Stimulated activated CD8-positive, alpha-beta memory T cell treated with anti-CD3 and anti-CD28 coated beads, Interleukin-12 subunit alpha, Interleukin-12 subunit beta, amount 100 ng/mL, for 4 hours (primary cell): ENCODE results near the gene CLSTN2.

Experiments
- DNase-seq: peaks from one replicate; pipeline ENCODE4 v3.0.0-alpha.2; 2020; ENCODE audit warnings: low read depth

CLSTN2 gene

GRCh38 chr3:140453750-140454149 lies 518.8 kb downstream of the CLSTN2 start:
- no peak for DNase-seq

- DNase-seq = no peak
Observed at GRCh38 chr3:140455521-140456214, 520.7 kb downstream of the CLSTN2 start.

DNA sequence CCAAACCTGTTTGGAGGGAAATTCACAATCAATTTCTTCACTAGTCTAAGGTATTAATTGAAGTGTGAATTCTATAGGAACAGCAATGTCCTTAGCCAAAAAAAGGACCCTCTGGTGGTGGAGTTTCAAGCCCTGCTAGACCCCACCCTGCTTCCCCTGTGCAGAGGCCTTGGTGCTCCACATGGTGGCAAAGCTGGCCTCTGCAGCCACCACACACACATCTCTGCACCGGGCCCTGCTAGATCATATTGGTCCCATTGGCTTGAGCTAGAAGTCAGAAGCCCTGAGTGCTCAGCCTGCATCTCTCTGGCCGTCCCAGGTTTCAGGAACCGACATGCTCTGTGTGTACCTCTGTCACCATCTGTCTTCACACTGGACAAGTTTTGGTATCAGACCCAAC lies 522.0 kb downstream of the CLSTN2 start:
- DNase-seq = no peak

GRCh38 chr3:140459462-140459861 lies 524.5 kb downstream of the CLSTN2 start:
- DNase-seq = no peak

GRCh38 chr3:140461250-140461649 lies 526.3 kb downstream of the CLSTN2 start:
- no peak for DNase-seq

- no peak for DNase-seq
Observed at GRCh38 chr3:140463355-140463754, 528.4 kb downstream of the CLSTN2 start.

GRCh38 chr3:140465988-140466387 lies 531.0 kb downstream of the CLSTN2 start:
- no peak for DNase-seq

GRCh38 chr3:140466535-140466934 lies 531.5 kb downstream of the CLSTN2 start:
- no peak for DNase-seq

GRCh38 chr3:140467104-140467577 lies 532.2 kb downstream of the CLSTN2 start:
- no peak for DNase-seq

GRCh38 chr3:140467796-140468315 lies 532.9 kb downstream of the CLSTN2 start:
- DNase-seq = no peak

- no peak for DNase-seq
Observed at GRCh38 chr3:140468407-140468806, 533.4 kb downstream of the CLSTN2 start.

GRCh38 chr3:140469491-140469890 lies 534.5 kb downstream of the CLSTN2 start:
- no peak for DNase-seq

- no peak for DNase-seq
Observed at GRCh38 chr3:140470211-140470610, 535.2 kb downstream of the CLSTN2 start.

DNA sequence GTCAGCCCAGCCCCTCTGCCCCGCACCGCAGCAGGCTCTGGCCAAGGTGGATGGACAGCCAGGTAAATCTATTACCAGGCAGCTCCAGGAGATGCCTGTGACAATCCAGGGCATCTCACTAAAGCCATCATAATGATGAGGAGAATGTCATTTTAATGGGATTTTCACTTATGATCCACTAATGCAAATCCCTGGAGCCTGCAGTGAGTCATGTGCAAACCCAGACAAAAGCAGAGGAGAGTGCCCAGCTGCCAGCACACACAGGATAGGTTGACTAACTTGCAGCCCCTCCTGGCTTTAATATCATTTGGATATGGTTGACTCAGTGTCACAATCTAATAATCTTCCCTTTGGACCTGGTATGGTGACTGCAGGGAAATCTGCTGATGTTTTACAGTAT lies 536.0 kb downstream of the CLSTN2 start:
- DNase-seq = no peak

GRCh38 chr3:140472306-140473020 lies 537.5 kb downstream of the CLSTN2 start:
- DNase-seq = no peak

- no peak for DNase-seq
Observed at GRCh38 chr3:140487566-140487965, 552.6 kb downstream of the CLSTN2 start.

DNA sequence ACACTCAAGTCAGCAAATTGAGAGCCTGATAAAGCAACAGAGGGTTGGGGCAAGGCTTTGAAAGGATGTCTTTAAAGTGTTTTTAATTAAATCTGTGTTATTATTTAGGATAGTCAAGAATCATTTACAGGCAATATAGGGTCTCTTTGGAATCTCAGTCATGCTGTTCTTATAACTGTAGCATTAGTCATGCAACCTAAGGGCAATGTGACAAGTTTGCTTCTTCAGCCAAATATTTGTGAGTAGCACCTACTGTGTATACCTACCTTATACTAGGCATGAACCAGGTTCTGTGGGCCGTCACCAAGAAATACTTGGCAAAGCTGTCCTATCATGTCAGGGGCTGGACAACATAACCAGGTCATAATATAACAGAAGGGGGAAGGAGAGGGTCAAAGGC lies 558.3 kb downstream of the CLSTN2 start:
- no peak for DNase-seq

DNA sequence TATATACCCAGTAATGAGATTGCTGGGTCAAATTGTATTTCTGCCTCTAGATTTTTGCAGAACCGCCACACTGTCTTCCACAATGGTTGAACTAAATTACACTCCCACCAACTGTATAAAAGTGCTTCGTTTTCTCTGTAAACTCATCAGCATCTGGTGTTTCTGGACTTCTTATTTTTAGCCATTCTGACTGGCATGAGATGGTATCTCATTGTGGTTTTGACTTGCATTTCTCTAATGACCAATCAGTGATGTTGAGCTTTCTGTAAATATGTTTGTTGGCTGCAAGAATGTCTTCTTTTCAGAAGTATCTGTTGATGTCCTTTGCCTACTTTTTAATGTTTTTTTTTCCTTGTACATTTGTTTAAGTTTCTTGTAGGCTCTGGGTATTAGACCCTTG lies 560.0 kb downstream of the CLSTN2 start:
- DNase-seq = no peak

GRCh38 chr3:140497331-140497730 lies 562.3 kb downstream of the CLSTN2 start:
- DNase-seq = no peak

DNA sequence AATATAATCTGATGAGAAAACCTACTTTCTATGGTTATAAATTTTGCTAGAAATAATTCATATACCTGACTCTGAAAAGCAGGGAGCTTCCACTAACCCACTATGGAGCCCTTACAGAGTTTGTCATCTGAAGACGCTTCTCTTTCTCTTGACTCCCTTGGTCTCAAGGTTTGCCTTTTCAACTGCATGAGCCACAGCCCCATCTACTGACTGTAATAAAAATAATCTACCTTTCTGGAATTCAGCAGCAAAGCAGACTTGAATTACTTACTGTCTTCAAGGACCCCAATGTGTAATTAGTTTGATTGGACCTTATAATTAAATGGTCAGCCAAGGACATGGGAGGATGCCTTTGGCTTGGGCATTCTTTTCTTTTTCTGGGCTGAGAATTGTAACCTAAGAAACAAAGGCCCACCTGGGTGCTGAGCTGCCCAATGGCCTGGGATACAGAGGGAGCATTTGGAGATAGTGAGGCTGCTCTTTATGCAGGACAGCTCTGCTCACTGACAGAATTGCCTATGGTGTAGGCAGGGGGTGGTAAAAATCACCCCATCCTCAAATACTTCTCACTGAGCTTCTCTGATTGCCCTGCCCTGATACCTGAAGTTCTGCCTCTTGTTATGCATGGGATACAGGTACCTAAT lies 564.3 kb downstream of the CLSTN2 start:
- DNase-seq = no peak

GRCh38 chr3:140500473-140500872 lies 565.5 kb downstream of the CLSTN2 start:
- DNase-seq = no peak

GRCh38 chr3:140501061-140501769 lies 566.2 kb downstream of the CLSTN2 start:
- no peak for DNase-seq
